Adipocyte (in vitro differentiated cells): Measurements from ENCODE around the gene ABLIM1.

Experiments
- DNase-seq: peaks from one replicate; pipeline ENCODE4 v3.0.0-alpha.2; 2015; ENCODE audit warnings: low read depth
- H3K27me3 ChIP-seq: replicated peaks from 2 replicates; pipeline ENCODE4 v1.7.0; 2013; ENCODE audit warnings: mild to moderate bottlenecking, low read length, moderate library complexity; ENCODE audit not compliant: control insufficient read depth, insufficient read depth
- H3K36me3 ChIP-seq: 2 replicates; pipeline ENCODE4 v1.7.0; 2013; ENCODE audit warnings: low read length, mild to moderate bottlenecking, moderate library complexity; ENCODE audit not compliant: control insufficient read depth, insufficient read depth, severe bottlenecking
- H3K4me1 ChIP-seq: 2 replicates; pipeline ENCODE4 v1.7.0; 2013; ENCODE audit warnings: mild to moderate bottlenecking, low read length, moderate library complexity; ENCODE audit not compliant: control insufficient read depth, insufficient read depth
- H3K4me3 ChIP-seq: 2 replicates; pipeline ENCODE4 v1.7.0; 2013; ENCODE audit warnings: mild to moderate bottlenecking, low read length, moderate library complexity
- H3K9ac ChIP-seq: 2 replicates; pipeline ENCODE4 v1.7.0; 2013; ENCODE audit warnings: mild to moderate bottlenecking, low read length, moderate library complexity
- H3K9me3 ChIP-seq: 2 replicates; pipeline ENCODE4 v1.7.0; 2013; ENCODE audit warnings: mild to moderate bottlenecking, low read length, moderate library complexity; ENCODE audit not compliant: control insufficient read depth

The ABLIM1 gene

GRCh38 chr10:114551636-114551972 is 106.5 kb downstream of the ABLIM1 start:
- Histone ChIP-seq H3K9ac (peak overlapping the region; percentile 18), H3K9me3 (no peaks in the 10 kb centered on the region), H3K4me1 (peaks cover 20% of the 10 kb centered on the region), H3K4me3 (peak overlapping the region; percentile 65), H3K36me3 (no peaks in the 10 kb centered on the region), H3K27me3 (no peaks in the 10 kb centered on the region)
- no peak for DNase-seq

- H3K9me3 ChIP-seq, result no peaks in the 10 kb centered on the region
- no peaks in the 10 kb centered on the region for H3K36me3 ChIP-seq
These were observed 107.1 kb downstream of the ABLIM1 start for GRCh38 chr10:114550756-114551635.

GRCh38 chr10:114548662-114549061 is 109.4 kb downstream of the ABLIM1 start:
- H3K4me1 ChIP-seq, result peaks cover 20% of the 10 kb centered on the region
- H3K4me3 ChIP-seq, result no peak overlapping the region
- no peak overlapping the region for H3K9ac ChIP-seq
- no peaks in the 10 kb centered on the region for H3K27me3 ChIP-seq
- H3K36me3 ChIP-seq, result peaks cover 8% of the 10 kb centered on the region
- peak; percentile 57 for DNase-seq
- H3K9me3 ChIP-seq, result no peaks in the 10 kb centered on the region

More at GRCh38 chr10:114550756-114551635, 107.1 kb downstream of the ABLIM1 start:
- H3K4me1 ChIP-seq, result peaks cover 20% of the 10 kb centered on the region
- peak; percentile 87 for DNase-seq
- peak overlapping the region; percentile 65 for H3K4me3 ChIP-seq
- no peaks in the 10 kb centered on the region for H3K27me3 ChIP-seq
- H3K9ac ChIP-seq, result peak overlapping the region; percentile 30

GRCh38 chr10:114547514-114547913 is 110.6 kb downstream of the ABLIM1 start:
- Histone ChIP-seq H3K27me3 (no peaks in the 10 kb centered on the region), H3K9ac (no peak overlapping the region), H3K36me3 (peaks cover 12% of the 10 kb centered on the region)

DNA sequence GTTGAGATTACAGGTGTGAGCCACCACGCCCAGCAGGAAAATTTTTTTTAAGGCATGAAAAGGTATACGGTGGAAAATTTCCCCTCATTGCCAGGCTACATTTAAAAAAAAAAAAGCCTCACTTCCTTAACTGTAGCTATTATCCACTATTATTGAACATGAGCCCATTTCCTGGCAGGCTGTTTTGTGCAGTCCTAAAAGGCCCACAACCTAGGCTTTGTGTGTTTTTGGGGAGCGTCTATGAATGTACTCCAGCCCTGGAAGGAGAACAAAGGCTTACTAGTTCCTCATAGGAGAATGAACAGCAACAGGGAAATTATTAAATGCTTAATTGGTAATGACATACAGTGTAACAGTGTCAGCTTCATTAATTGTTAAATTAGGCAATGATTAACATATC is 111.0 kb downstream of the ABLIM1 start:
- peaks cover 14% of the 10 kb centered on the region for H3K4me1 ChIP-seq
- H3K36me3 ChIP-seq, result peaks cover 12% of the 10 kb centered on the region
- H3K4me3 ChIP-seq, result no peak overlapping the region
- no peak overlapping the region for H3K9ac ChIP-seq
- DNase-seq, result no peak
- no peaks in the 10 kb centered on the region for H3K27me3 ChIP-seq
- no peaks in the 10 kb centered on the region for H3K9me3 ChIP-seq

More at GRCh38 chr10:114547514-114547913, 110.6 kb downstream of the ABLIM1 start:
- peaks cover 18% of the 10 kb centered on the region for H3K4me1 ChIP-seq
- no peaks in the 10 kb centered on the region for H3K9me3 ChIP-seq
- no peak overlapping the region for H3K4me3 ChIP-seq
- DNase-seq, result no peak

DNA sequence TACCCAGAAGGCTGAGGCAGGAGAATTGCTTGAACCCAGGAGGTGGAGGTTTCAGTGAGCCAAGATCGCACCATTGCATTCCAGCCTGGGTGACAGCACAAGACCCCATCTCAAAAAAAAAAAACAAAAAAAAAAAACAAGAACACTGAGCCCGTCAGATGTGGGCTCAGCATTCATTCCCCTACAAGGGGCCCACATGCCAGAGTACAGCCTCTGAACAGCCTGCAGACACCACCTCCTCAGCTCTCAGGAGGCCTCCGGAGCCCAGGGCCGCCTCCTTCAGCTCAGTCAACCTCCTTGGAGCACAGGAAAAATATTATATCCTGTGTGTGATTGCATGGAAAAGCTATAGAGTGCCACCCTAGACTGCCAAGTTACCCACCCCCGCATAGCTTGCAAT is 112.3 kb downstream of the ABLIM1 start:
- Histone ChIP-seq H3K9me3 (no peaks in the 10 kb centered on the region), H3K9ac (no peak overlapping the region), H3K4me1 (peaks cover 13% of the 10 kb centered on the region), H3K27me3 (no peaks in the 10 kb centered on the region), H3K4me3 (no peak overlapping the region), H3K36me3 (peaks cover 12% of the 10 kb centered on the region)
- DNase-seq, result no peak

GRCh38 chr10:114545071-114545470 is 113.0 kb downstream of the ABLIM1 start:
- Histone ChIP-seq H3K4me3 (no peak overlapping the region), H3K27me3 (no peaks in the 10 kb centered on the region), H3K9me3 (no peaks in the 10 kb centered on the region), H3K9ac (no peak overlapping the region), H3K4me1 (peaks cover 12% of the 10 kb centered on the region), H3K36me3 (peaks cover 12% of the 10 kb centered on the region)
- DNase-seq, result no peak

DNA sequence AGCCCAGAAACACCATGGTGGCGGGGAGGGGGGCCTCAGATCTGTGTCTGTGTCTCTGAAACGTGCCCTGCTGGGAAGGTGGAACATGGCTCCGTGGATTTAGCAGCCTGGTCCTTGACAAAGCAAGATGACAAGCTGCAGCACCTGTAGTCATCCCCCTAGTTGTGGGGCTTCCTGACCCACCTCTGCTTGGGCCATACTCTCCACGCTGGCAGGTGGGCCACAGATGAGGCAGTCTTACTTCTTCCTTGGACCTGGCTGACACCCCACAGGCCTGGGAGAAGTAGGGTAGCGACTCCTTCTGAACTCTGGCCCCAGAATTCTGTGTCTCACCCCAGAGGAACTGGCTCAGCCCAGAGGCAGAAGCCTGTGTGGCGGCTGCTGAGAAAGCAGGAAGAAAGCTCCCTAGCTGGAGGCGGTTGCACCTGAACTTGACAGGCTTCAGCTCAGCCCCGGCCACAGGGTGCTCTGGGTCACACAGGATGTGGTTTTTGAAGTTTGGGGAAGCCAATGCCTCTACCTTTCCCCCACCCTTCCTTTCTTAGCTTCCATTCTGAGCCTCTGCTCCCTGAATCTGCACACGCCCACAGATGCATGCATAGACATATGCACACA is 113.9 kb downstream of the ABLIM1 start:
- Histone ChIP-seq H3K9me3 (no peaks in the 10 kb centered on the region), H3K4me3 (no peak overlapping the region), H3K27me3 (no peaks in the 10 kb centered on the region), H3K4me1 (peaks cover 12% of the 10 kb centered on the region), H3K9ac (no peak overlapping the region), H3K36me3 (peaks cover 12% of the 10 kb centered on the region)
- DNase-seq, result no peak

DNA sequence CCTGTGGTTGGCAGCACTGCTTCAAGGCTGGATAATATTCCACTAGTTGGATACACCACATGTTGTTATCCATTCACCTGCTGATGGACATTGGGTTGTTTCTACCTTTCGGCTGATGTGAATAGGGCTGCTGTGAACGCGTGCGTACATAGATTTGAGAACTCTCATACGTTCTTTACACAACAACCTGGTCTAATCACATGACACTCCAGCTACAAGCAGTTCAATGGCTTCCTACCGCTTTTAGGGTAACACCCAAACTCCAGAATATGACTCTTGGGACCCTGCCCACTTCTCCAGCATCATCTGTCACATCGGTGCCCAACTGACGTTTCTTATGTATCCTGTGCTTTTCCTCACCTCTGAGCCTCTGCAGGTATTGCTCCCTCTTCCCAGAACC is 114.6 kb downstream of the ABLIM1 start:
- Histone ChIP-seq H3K4me3 (no peak overlapping the region), H3K9ac (no peak overlapping the region), H3K4me1 (peaks cover 12% of the 10 kb centered on the region), H3K9me3 (no peaks in the 10 kb centered on the region), H3K27me3 (no peaks in the 10 kb centered on the region), H3K36me3 (peaks cover 12% of the 10 kb centered on the region)
- DNase-seq, result no peak

- no peak for DNase-seq
- H3K9ac ChIP-seq, result no peak overlapping the region
- no peak overlapping the region for H3K4me3 ChIP-seq
- H3K9me3 ChIP-seq, result no peaks in the 10 kb centered on the region
- peaks cover 12% of the 10 kb centered on the region for H3K36me3 ChIP-seq
- peaks cover 12% of the 10 kb centered on the region for H3K4me1 ChIP-seq
- no peaks in the 10 kb centered on the region for H3K27me3 ChIP-seq
These were observed 115.7 kb downstream of the ABLIM1 start for GRCh38 chr10:114542373-114542772.

- no peak overlapping the region for H3K4me3 ChIP-seq
- H3K9me3 ChIP-seq, result no peaks in the 10 kb centered on the region
- peaks cover 12% of the 10 kb centered on the region for H3K4me1 ChIP-seq
- no peaks in the 10 kb centered on the region for H3K27me3 ChIP-seq
- H3K9ac ChIP-seq, result no peak overlapping the region
- no peak for DNase-seq
- peaks cover 14% of the 10 kb centered on the region for H3K36me3 ChIP-seq
These were observed 116.3 kb downstream of the ABLIM1 start for GRCh38 chr10:114541797-114542160.
